ENCODE data around the gene ID2.

GRCh38 chr2:8710951-8711350 is 29.1 kb downstream of the ID2 start:
- no peak for TF ChIP-seq ZNF274 (IDR thresholded peaks at IDR 0.05; ENCODE audit: low read depth, low read length)
- no peak for TF ChIP-seq CTCF (IDR thresholded peaks at IDR 0.05 in 2 of 3, conservative IDR thresholded peaks at IDR 0.05 in 1 of 3; ENCODE audit: borderline replicate concordance in 1 of 3, insufficient read depth in 1 of 3, low read depth in 2 of 3, low read length in 2 of 3)
- no peak for TF ChIP-seq JUND (IDR thresholded peaks at IDR 0.05)
